Activated CD8-positive, alpha-beta memory T cell treated with anti-CD3 and anti-CD28 coated beads, Interleukin-2, amount 10 ng/mL, durations not matched to agents 7 days and 5 days (primary cell): ENCODE measurements around the gene COPS7A. TPM values are rescaled to one million over a fixed set of nuclear protein-coding genes. Genes with fewer than 3 reads are reported as not detected.

Source experiments
- ATAC-seq: fragments of 150-1000 bp; cut with Tn5 transposase; one replicate; pipeline ENCODE4 v1.10.0; 2021; ENCODE audit warnings: moderate library complexity
- CTCF ChIA-PET: fragments of 350-600 bp; sonication (Branson Sonifier 250); formaldehyde crosslinking; loops from one replicate; lab custom pipeline; 2021; ENCODE audit warnings: antibody characterized with exemption; lab: Charles Lee
- DNase-seq: peaks from one replicate; pipeline ENCODE4 v3.0.0-alpha.2; 2020
- H3K27ac Mint-ChIP-seq: one replicate; pipeline ENCODE4 v1.8.0; 2021; ENCODE audit warnings: mild to moderate bottlenecking, mixed read lengths
- H3K27me3 Mint-ChIP-seq: one replicate; pipeline ENCODE4 v1.8.0; 2021; ENCODE audit warnings: mixed read lengths
- H3K36me3 Mint-ChIP-seq: one replicate; pipeline ENCODE4 v1.8.0; 2021; ENCODE audit warnings: mild to moderate bottlenecking, mixed read lengths
- H3K4me1 Mint-ChIP-seq: one replicate; pipeline ENCODE4 v1.8.0; 2021; ENCODE audit warnings: mixed read lengths
- H3K4me3 Mint-ChIP-seq: one replicate; pipeline ENCODE4 v1.8.0; 2021; ENCODE audit warnings: mild to moderate bottlenecking, moderate library complexity, mixed read lengths
- H3K9me3 Mint-ChIP-seq: one replicate; pipeline ENCODE4 v1.8.0; 2022; ENCODE audit warnings: low read depth, mixed read lengths
- total RNA-seq, 2 experiments: library from RNA; stranded (reverse); gene quantifications; one replicate each; pipeline ENCODE4 v1.2.3, GENCODE V29; 2021

The COPS7A gene
- total RNA-seq, 2 experiments from 2014 or later = 28.2 to 30.0 TPM

DNA sequence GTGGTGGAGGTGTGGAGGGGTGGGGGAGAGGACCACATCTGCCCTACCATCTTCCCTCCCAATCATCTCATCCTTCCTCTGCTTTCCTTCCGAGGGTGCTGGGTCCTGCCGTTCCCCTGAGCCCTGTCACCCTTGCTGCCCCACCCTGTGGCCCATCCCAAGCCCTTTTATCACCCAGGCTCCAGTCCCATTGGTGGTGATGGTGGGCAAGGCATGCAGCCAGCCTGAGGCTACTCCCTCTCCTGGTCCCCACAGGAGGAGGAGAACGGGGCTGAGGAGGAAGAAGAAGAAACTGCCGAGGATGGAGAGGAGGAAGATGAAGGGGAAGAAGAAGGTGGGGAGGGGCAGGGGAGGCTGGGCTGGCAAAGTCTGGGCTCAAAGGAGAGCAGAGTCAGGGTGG, 45.8 kb downstream of the COPS7A start:
- peaks cover 46% of the 10 kb centered on the region for H3K4me1 Mint-ChIP-seq
- H3K9me3 Mint-ChIP-seq = no peaks in the 10 kb centered on the region
- peaks cover 19% of the 10 kb centered on the region for H3K36me3 Mint-ChIP-seq
- peaks cover 10% of the 10 kb centered on the region for H3K27me3 Mint-ChIP-seq
- no peak for ATAC-seq
- no peak overlapping the region for H3K4me3 Mint-ChIP-seq
- CTCF ChIA-PET = interaction anchor here (0.6 to 6.5 kb wide), 4 partner anchors 9 to 55 kb away, joined by 3 to 108 read pairs (median 50); partner anchors contain the start of gene MLF2
- H3K27ac Mint-ChIP-seq = peak overlapping the region; percentile 34
- DNase-seq = no peak

DNA sequence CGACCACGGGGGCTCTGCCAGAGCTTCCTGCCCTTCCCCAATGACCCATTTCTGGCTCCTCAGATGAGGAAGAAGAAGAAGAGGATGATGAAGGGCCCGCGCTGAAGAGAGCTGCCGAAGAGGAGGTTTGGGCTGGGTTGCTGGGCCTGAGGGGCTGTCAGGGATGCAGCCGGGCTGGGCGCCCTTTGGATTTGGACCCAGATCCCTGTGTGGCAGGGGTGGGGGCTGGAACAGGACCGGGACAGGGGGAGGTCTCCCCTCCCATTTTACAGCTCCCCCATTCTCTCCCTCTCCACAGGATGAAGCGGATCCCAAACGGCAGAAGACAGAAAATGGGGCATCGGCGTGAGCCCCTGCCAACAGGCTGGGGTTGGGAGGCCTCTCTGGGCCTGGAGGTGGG, 46.2 kb downstream of the COPS7A start:
- Mint-ChIP-seq H3K9me3 (no peaks in the 10 kb centered on the region), H3K4me3 (no peak overlapping the region), H3K4me1 (peaks cover 45% of the 10 kb centered on the region), H3K27ac (peak overlapping the region; percentile 34), H3K27me3 (peaks cover 8% of the 10 kb centered on the region), H3K36me3 (peaks cover 23% of the 10 kb centered on the region)
- CTCF ChIA-PET = interaction anchor here (5.7 to 6.5 kb wide), 2 partner anchors 9 to 17 kb away, joined by 98 to 108 read pairs; partner anchors contain the start of gene MLF2
- DNase-seq (no peak), ATAC-seq (no peak)

DNA sequence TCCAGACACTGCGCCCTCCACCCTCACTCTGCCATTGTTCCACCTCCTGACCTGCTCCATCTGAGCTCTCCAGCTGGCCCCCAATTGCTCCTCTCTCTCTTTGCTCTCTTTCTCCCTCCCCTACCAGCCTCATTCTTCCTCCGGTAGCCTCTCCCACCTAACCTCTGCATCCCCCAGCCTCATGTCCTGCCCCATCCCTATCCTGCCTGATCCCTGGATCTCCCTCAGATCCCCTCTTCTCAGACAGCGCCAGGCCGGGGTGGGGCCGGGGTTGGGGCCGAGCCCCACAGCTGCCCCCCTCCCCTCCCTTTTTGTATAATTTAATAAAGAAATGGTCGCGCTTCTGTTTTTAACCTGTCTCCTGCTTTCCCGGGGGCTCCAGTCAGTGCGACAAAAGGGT, 46.8 kb downstream of the COPS7A start:
- Mint-ChIP-seq H3K9me3 (no peaks in the 10 kb centered on the region), H3K4me1 (peaks cover 44% of the 10 kb centered on the region), H3K4me3 (no peak overlapping the region), H3K27me3 (peaks cover 3% of the 10 kb centered on the region), H3K36me3 (peaks cover 28% of the 10 kb centered on the region), H3K27ac (peak overlapping the region; percentile 90)
- DNase-seq = no peak
- ATAC-seq = no peak
- CTCF ChIA-PET = interaction anchor here (1.3 to 6.5 kb wide), 4 partner anchors 9 to 102 kb away, joined by 4 to 108 read pairs (median 54); partner anchors contain the start of genes MLF2, SPSB2 and ZNF384

DNA sequence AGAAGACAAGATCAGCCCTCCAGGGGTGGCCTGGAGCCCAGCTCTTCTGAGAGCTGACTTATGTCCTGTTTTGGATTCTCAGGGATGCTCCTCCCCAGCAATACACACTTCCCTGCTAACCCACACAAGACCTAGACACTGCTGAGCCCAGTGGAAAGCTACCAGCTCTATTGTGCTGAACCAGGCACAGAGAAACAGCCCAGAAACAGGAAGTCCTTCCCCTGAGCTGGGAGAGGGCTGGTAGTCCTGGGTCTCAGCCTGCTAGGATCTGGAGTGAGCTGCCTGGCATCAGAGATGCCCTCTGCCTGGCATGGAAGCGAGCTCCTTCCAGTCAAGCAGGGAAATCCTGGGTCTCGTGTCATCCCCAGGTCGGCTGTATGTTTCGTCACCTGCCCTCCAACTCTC, 47.2 kb downstream of the COPS7A start:
- Mint-ChIP-seq H3K9me3 (no peaks in the 10 kb centered on the region), H3K27me3 (no peaks in the 10 kb centered on the region), H3K36me3 (peaks cover 33% of the 10 kb centered on the region), H3K4me1 (peaks cover 47% of the 10 kb centered on the region), H3K4me3 (no peak overlapping the region), H3K27ac (peak overlapping the region; percentile 90)
- CTCF ChIA-PET = interaction anchor here (1.0 to 6.5 kb wide), 6 partner anchors 8 to 101 kb away, joined by 3 to 108 read pairs (median 8); partner anchors contain the start of genes MLF2, SPSB2 and ZNF384
- no peak for ATAC-seq
- no peak for DNase-seq

DNA sequence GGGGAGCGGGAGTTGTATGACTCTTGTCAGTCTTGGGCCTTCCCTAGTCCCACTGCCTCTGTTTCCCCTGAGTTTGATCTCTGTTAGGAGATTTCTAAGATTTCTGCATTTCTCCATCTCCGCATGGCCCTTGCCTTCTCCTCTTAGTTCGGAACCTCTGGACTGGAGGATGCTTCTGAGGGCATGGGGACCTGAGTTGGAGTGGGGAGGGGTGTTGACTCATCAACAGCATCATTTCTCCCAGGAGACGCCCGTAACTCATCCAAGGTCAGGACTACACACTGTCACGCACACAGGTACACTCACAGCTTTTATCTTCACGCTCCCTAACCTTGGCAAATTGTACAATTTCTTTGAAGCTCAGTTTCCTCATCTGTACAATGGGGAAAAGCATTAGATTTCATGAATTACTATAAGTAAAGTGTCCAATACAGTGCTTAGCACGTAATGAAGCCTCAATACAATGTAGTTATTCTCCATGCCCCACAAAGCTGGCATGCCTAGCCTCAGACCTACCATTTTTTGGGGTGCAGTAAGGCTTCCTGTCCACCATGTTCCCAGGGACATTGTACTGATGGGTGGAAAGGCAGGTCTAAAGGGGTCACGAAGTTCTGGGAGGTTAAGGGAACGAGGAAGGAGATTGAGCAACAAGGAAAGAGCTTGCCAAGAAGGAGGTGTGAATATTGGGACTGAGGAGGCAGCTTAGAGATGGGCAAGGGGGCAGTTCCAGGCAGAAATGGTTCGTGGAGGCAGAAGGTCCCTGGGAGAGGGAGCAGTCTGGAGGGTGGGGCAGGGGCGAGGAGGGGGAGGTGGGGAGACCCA, 47.9 kb downstream of the COPS7A start:
- Mint-ChIP-seq H3K27ac (peak overlapping the region; percentile 90), H3K4me1 (peaks cover 53% of the 10 kb centered on the region), H3K9me3 (no peaks in the 10 kb centered on the region), H3K36me3 (peaks cover 39% of the 10 kb centered on the region), H3K4me3 (peak overlapping the region; percentile 90), H3K27me3 (no peaks in the 10 kb centered on the region)
- DNase-seq (no peak), ATAC-seq (no peak)
- CTCF ChIA-PET = interaction anchor here (1.0 to 5.7 kb wide), 6 partner anchors 10 to 101 kb away, joined by 3 to 98 read pairs (median 5); partner anchors contain the start of genes MLF2, SPSB2 and ZNF384

DNA sequence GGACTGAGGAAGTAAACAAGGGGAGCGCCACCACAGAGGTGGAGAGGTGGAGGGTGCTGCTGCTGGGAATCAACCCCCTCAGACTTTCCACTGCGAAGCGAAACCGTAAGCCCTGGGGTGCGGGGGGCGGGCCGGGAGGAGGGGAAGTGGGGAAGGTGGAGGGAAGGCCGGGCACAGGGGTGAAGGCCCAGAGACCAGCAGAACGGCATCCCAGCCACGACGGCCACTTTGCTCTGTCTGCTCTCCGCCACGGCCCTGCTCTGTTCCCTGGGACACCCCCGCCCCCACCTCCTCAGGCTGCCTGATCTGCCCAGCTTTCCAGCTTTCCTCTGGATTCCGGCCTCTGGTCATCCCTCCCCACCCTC, 48.5 kb downstream of the COPS7A start, which contains the start of gene LAG3:
TSS of gene LAG3 (plus strand) at position 190 of the 365 bp plus-strand sequence. CDS start 333 bp downstream, outside the sequence.
- CTCF ChIA-PET = interaction anchor here (1.0 to 5.7 kb wide), 8 partner anchors 9 to 100 kb away, joined by 3 to 98 read pairs (median 4); partner anchors contain the start of genes MLF2, P3H3 and SPSB2

DNA sequence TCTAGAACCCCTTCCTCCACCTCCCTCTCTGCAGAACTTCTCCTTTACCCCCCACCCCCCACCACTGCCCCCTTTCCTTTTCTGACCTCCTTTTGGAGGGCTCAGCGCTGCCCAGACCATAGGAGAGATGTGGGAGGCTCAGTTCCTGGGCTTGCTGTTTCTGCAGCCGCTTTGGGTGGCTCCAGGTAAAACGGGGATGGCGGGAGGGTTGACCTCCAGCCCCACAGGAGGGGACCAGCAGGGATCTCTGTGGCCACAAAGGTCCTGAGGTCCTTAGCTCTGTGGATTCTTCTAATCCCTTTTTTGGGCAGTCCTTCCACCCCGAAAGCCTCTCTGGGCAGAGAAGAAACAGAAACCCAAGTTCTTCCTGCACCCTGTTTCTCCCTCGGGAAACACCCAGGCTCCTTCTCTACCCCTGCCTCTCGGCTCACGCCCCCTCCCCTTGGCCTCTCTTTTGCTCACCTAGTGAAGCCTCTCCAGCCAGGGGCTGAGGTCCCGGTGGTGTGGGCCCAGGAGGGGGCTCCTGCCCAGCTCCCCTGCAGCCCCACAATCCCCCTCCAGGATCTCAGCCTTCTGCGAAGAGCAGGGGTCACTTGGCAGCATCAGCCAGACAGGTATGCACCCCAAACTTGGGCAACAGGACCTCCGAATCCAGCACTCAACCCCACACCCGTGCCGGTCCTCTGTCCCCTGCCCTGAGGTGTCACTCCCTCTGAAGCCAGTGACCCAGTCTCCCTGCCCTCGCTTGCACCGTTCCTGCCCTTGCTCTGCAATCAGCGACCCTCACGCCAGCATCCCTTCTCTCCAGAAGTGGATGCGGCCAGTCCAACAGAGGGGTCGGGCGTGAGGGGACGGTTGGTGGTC, 49.1 kb downstream of the COPS7A start:
- H3K4me1 Mint-ChIP-seq = peaks cover 60% of the 10 kb centered on the region
- peaks cover 46% of the 10 kb centered on the region for H3K36me3 Mint-ChIP-seq
- ATAC-seq (no peak), DNase-seq (peak; percentile 47)
- no peaks in the 10 kb centered on the region for H3K27me3 Mint-ChIP-seq
- peak overlapping the region; percentile 90 for H3K27ac Mint-ChIP-seq
- no peaks in the 10 kb centered on the region for H3K9me3 Mint-ChIP-seq
- peak overlapping the region; percentile 90 for H3K4me3 Mint-ChIP-seq
- CTCF ChIA-PET = interaction anchor here (1.0 to 12.3 kb wide), 9 partner anchors 5 to 100 kb away, joined by 4 to 108 read pairs (median 10); partner anchors contain the start of genes COPS7A, MLF2, P3H3 and PTMS

More for the DNA sequence above, 48.5 kb downstream of the COPS7A start, which contains the start of gene LAG3:
- Mint-ChIP-seq H3K27ac (peak within 1 kb of the TSS; percentile 90), H3K27me3 (no peaks in the 10 kb centered on the region), H3K4me3 (peak within 1 kb of the TSS; percentile 90), H3K9me3 (no peaks in the 10 kb centered on the region), H3K4me1 (peaks cover 58% of the 10 kb centered on the region), H3K36me3 (peaks cover 45% of the 10 kb centered on the region)
- DNase-seq = peak; percentile 86
- peak; percentile 43 for ATAC-seq

DNA sequence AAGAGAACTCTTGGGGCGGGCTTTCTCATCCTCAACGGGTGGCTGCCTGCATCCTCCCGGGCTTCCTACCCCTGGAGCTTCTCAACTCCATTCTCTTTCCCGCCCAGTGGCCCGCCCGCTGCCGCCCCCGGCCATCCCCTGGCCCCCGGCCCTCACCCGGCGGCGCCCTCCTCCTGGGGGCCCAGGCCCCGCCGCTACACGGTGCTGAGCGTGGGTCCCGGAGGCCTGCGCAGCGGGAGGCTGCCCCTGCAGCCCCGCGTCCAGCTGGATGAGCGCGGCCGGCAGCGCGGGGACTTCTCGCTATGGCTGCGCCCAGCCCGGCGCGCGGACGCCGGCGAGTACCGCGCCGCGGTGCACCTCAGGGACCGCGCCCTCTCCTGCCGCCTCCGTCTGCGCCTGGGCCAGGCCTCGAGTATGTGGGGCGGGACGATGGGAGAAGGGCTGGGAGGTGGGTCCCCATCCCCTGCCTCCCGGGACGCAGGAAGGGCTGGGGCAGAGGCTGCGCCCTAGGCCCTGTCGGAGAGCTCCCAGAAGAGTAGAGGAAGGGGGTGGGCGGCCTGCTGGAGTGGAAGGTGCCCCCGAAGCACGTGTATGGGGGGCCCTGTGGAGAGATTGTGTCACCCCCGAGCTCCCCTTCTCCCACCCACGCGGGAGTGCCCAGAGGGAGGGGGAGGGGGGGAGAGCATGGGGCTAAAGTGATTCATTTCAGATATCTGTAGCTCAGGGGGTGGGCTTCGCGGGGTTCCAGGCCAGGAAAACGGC, 49.9 kb downstream of the COPS7A start:
- Mint-ChIP-seq H3K9me3 (no peaks in the 10 kb centered on the region), H3K36me3 (peaks cover 53% of the 10 kb centered on the region), H3K27ac (peak overlapping the region; percentile 95), H3K27me3 (no peaks in the 10 kb centered on the region), H3K4me3 (peak overlapping the region; percentile 90), H3K4me1 (peaks cover 60% of the 10 kb centered on the region)
- CTCF ChIA-PET = interaction anchor here (1.4 to 12.3 kb wide), 9 partner anchors 6 to 99 kb away, joined by 3 to 108 read pairs (median 10); partner anchors contain the start of genes COPS7A, MLF2, P3H3 and PTMS
- ATAC-seq = peak; percentile 17
- peak; percentile 71 for DNase-seq

DNA sequence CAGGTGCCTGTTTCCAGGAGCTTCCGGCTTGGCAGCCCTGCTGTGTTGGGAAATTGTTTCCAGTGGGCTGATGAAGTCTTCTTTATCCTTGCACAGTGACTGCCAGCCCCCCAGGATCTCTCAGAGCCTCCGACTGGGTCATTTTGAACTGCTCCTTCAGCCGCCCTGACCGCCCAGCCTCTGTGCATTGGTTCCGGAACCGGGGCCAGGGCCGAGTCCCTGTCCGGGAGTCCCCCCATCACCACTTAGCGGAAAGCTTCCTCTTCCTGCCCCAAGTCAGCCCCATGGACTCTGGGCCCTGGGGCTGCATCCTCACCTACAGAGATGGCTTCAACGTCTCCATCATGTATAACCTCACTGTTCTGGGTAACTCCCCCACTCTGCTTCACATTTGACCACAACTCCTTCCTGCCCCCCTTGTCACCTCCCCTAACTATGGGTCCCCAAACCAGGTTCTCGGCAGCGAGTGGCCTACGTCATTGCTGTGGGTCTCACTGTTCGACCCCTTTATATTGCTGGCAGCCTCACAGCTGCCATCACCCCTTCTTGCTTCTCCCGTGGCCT, 50.7 kb downstream of the COPS7A start:
- H3K4me3 Mint-ChIP-seq = peak overlapping the region; percentile 90
- peaks cover 53% of the 10 kb centered on the region for H3K36me3 Mint-ChIP-seq
- H3K27ac Mint-ChIP-seq = peak overlapping the region; percentile 95
- peaks cover 64% of the 10 kb centered on the region for H3K4me1 Mint-ChIP-seq
- CTCF ChIA-PET = interaction anchor here (0.8 to 12.3 kb wide), 10 partner anchors 7 to 130 kb away, joined by 3 to 108 read pairs (median 8); partner anchors contain the start of genes CDCA3, COPS7A, LRRC23 and MLF2
- H3K27me3 Mint-ChIP-seq = no peaks in the 10 kb centered on the region
- peak; percentile 92 for DNase-seq
- ATAC-seq = peak; percentile 63
- H3K9me3 Mint-ChIP-seq = no peaks in the 10 kb centered on the region

DNA sequence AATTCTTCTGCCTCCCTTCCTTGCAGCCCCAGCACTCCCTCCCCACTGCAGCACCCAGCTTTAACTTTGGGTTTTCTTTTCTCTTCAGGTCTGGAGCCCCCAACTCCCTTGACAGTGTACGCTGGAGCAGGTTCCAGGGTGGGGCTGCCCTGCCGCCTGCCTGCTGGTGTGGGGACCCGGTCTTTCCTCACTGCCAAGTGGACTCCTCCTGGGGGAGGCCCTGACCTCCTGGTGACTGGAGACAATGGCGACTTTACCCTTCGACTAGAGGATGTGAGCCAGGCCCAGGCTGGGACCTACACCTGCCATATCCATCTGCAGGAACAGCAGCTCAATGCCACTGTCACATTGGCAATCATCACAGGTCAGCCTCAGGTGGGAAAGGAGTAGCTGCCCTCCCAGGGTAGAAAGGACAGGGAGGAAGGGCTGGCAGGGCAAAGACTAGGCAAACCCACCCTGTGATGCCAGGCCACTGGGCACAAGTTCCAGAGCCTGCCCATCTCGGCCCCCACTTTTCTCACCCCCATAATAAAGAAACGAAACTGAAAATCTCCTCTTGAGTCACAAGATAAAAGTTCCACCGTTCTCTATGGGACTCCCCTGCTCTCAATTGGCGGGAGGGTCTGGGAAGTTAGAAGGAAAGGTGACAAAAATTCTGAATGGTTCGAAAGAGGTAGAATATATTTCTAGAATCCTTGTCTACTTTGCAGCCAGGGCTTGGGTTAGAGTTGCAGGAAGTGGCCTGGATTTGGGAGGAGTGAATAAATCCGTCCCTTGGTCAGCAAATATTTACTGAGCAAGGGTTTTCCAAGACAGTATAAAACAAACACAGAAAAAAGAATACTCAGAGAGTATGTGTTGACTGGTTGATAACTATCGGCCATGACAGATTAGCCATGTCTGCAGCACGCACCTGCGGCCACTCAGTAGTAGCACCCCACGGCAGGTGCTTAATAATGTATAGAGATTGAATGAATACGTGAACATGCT, 51.6 kb downstream of the COPS7A start:
- DNase-seq (peak; percentile 55), ATAC-seq (peak; percentile 2)
- Mint-ChIP-seq H3K9me3 (no peaks in the 10 kb centered on the region), H3K4me1 (peaks cover 70% of the 10 kb centered on the region), H3K27me3 (no peaks in the 10 kb centered on the region), H3K27ac (peak overlapping the region; percentile 95), H3K36me3 (peaks cover 52% of the 10 kb centered on the region), H3K4me3 (peak overlapping the region; percentile 90)
- CTCF ChIA-PET = interaction anchor here (0.8 to 12.3 kb wide), 11 partner anchors 8 to 130 kb away, joined by 3 to 117 read pairs (median 10); partner anchors contain the start of genes CDCA3, COPS7A, LRRC23 and MLF2

DNA sequence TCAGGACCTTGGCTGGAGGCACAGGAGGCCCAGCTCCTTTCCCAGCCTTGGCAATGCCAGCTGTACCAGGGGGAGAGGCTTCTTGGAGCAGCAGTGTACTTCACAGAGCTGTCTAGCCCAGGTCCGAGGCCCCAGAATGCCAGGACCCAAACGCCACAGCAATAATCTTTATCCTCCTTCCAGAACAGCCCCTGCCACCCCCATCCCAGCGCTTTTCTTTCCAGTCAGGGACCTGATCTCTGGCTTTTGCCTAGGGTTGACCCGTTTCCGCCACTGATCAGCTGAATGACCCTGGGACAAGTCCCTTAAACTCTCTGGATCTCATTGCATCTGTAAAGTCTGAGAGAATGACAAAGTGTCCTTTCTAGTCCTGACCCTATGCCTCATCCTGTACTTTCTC, 53.5 kb downstream of the COPS7A start:
- H3K4me1 Mint-ChIP-seq = peaks cover 60% of the 10 kb centered on the region

More for the DNA sequence above, 53.5 kb downstream of the COPS7A start:
- CTCF ChIA-PET = interaction anchor here (1.1 to 12.3 kb wide), 5 partner anchors 10 to 48 kb away, joined by 4 to 117 read pairs (median 10); partner anchors contain the start of genes MLF2 and PTMS
- DNase-seq = no peak
- H3K27ac Mint-ChIP-seq = peak overlapping the region; percentile 27
- no peaks in the 10 kb centered on the region for H3K9me3 Mint-ChIP-seq
- H3K27me3 Mint-ChIP-seq = no peaks in the 10 kb centered on the region
- H3K36me3 Mint-ChIP-seq = peaks cover 49% of the 10 kb centered on the region
- H3K4me3 Mint-ChIP-seq = no peak overlapping the region
- no peak for ATAC-seq
